Measurements from ENCODE around the gene XRCC4.

XRCC4 gene

GRCh38 chr5:83265318-83265717 lies 188.0 kb downstream of the XRCC4 start:
- DNase-seq (ENCODE audit: low spot score) = peak; percentile 43
- Histone ChIP-seq H3K4me1 (ENCODE audit: insufficient read depth, poor library complexity, severe bottlenecking) (peaks cover 8% of the 10 kb centered on the region), H3K9me3 (ENCODE audit: severe bottlenecking) (no peaks in the 10 kb centered on the region), H3K36me3 (ENCODE audit: low read depth) (no peaks in the 10 kb centered on the region), H3K4me3 (ENCODE audit: severe bottlenecking) (no peak overlapping the region), H3K27me3 (ENCODE audit: insufficient read depth, poor library complexity, severe bottlenecking) (peaks cover 9% of the 10 kb centered on the region), H3K27ac (ENCODE audit: poor library complexity, severe bottlenecking) (no peak overlapping the region)
- no peak for TF ChIP-seq CTCF (IDR thresholded peaks at IDR 0.05; ENCODE audit: poor library complexity, severe bottlenecking)
- peak; percentile 83 for ATAC-seq (ENCODE audit: low read depth)

- no peak for ATAC-seq (ENCODE audit: low read depth)
These were observed 193.0 kb downstream of the XRCC4 start for GRCh38 chr5:83270311-83270710.

GRCh38 chr5:83277154-83277553 lies 199.8 kb downstream of the XRCC4 start:
- H3K27me3 ChIP-seq (ENCODE audit: insufficient read depth, poor library complexity, severe bottlenecking) = no peaks in the 10 kb centered on the region

More at GRCh38 chr5:83270311-83270710, 193.0 kb downstream of the XRCC4 start:
- Histone ChIP-seq H3K27me3 (ENCODE audit: insufficient read depth, poor library complexity, severe bottlenecking) (peaks cover 9% of the 10 kb centered on the region), H3K27ac (ENCODE audit: poor library complexity, severe bottlenecking) (no peak overlapping the region), H3K36me3 (ENCODE audit: low read depth) (no peaks in the 10 kb centered on the region), H3K4me1 (ENCODE audit: insufficient read depth, poor library complexity, severe bottlenecking) (no peaks in the 10 kb centered on the region), H3K4me3 (ENCODE audit: severe bottlenecking) (no peak overlapping the region), H3K9me3 (ENCODE audit: severe bottlenecking) (no peaks in the 10 kb centered on the region)
- TF ChIP-seq CTCF (IDR thresholded peaks at IDR 0.05; ENCODE audit: poor library complexity, severe bottlenecking) = no peak
- no peak for DNase-seq (ENCODE audit: low spot score)

GRCh38 chr5:83277953-83278352 lies 200.6 kb downstream of the XRCC4 start:
- no peak for TF ChIP-seq CTCF (IDR thresholded peaks at IDR 0.05; ENCODE audit: poor library complexity, severe bottlenecking)
- Histone ChIP-seq H3K4me1 (ENCODE audit: insufficient read depth, poor library complexity, severe bottlenecking) (peaks cover 10% of the 10 kb centered on the region), H3K4me3 (ENCODE audit: severe bottlenecking) (no peak overlapping the region), H3K9me3 (ENCODE audit: severe bottlenecking) (no peaks in the 10 kb centered on the region), H3K36me3 (ENCODE audit: low read depth) (no peaks in the 10 kb centered on the region), H3K27me3 (ENCODE audit: insufficient read depth, poor library complexity, severe bottlenecking) (no peaks in the 10 kb centered on the region), H3K27ac (ENCODE audit: poor library complexity, severe bottlenecking) (no peak overlapping the region)
- DNase-seq (ENCODE audit: low spot score) (no peak), ATAC-seq (ENCODE audit: low read depth) (no peak)

More at GRCh38 chr5:83277154-83277553, 199.8 kb downstream of the XRCC4 start:
- no peaks in the 10 kb centered on the region for H3K9me3 ChIP-seq (ENCODE audit: severe bottlenecking)
- no peak overlapping the region for H3K27ac ChIP-seq (ENCODE audit: poor library complexity, severe bottlenecking)
- no peak for TF ChIP-seq CTCF (IDR thresholded peaks at IDR 0.05; ENCODE audit: poor library complexity, severe bottlenecking)
- ATAC-seq (ENCODE audit: low read depth) (no peak), DNase-seq (ENCODE audit: low spot score) (no peak)
- H3K4me3 ChIP-seq (ENCODE audit: severe bottlenecking) = no peak overlapping the region
- H3K36me3 ChIP-seq (ENCODE audit: low read depth) = no peaks in the 10 kb centered on the region
- peaks cover 10% of the 10 kb centered on the region for H3K4me1 ChIP-seq (ENCODE audit: insufficient read depth, poor library complexity, severe bottlenecking)

GRCh38 chr5:83281176-83281575 lies 203.8 kb downstream of the XRCC4 start:
- H3K27me3 ChIP-seq (ENCODE audit: insufficient read depth, poor library complexity, severe bottlenecking) = no peaks in the 10 kb centered on the region
- TF ChIP-seq CTCF (IDR thresholded peaks at IDR 0.05; ENCODE audit: poor library complexity, severe bottlenecking) = no peak
- H3K36me3 ChIP-seq (ENCODE audit: low read depth) = no peaks in the 10 kb centered on the region
- H3K9me3 ChIP-seq (ENCODE audit: severe bottlenecking) = no peaks in the 10 kb centered on the region
- no peak for DNase-seq (ENCODE audit: low spot score)
- no peak overlapping the region for H3K4me3 ChIP-seq (ENCODE audit: severe bottlenecking)
- H3K4me1 ChIP-seq (ENCODE audit: insufficient read depth, poor library complexity, severe bottlenecking) = peaks cover 10% of the 10 kb centered on the region
- H3K27ac ChIP-seq (ENCODE audit: poor library complexity, severe bottlenecking) = no peak overlapping the region
- ATAC-seq (ENCODE audit: low read depth) = no peak
